IMR-90 (cell line): Measurements from ENCODE around the gene ACACA. TPM values are rescaled to one million over a fixed set of nuclear protein-coding genes. Genes with fewer than 3 reads are reported as not detected.

ENCODE experiments used
- ATAC-seq: fragments of 200-7000 bp; cut with Tn5 transposase; 2 replicates; pipeline ENCODE4 v1.9.1; 2020; ENCODE audit warnings: low read depth, mild to moderate bottlenecking, moderate library complexity
- BruUV-seq: library from RNA; stranded (reverse); fragments of 400-500 nt; replicated peaks from 2 replicates; lab custom pipeline; 2021; lab: Mats Ljungman, UMichigan
- CTCF ChIA-PET: fragments of 300-600 bp; formaldehyde crosslinking; extraction: SDS; loops from one replicate; lab custom pipeline; 2021; ENCODE audit warnings: antibody characterized with exemption; lab: Yijun Ruan, JAX
- POLR2A ChIA-PET: fragments of 300-600 bp; sonication (Branson Sonifier 250); formaldehyde crosslinking; loops from one replicate; lab custom pipeline; 2022; ENCODE audit warnings: antibody characterized with exemption; ENCODE audit not compliant: unreplicated experiment; lab: Charles Lee
- DNase-seq: peaks from one replicate; pipeline ENCODE4 v3.0.0; 2013
- H2AFZ ChIP-seq: replicated peaks from 2 replicates; pipeline ENCODE3; 2013; ENCODE audit warnings: low read length, mild to moderate bottlenecking; ENCODE audit not compliant: poor library complexity
- H2AK5ac ChIP-seq: 2 replicates; pipeline ENCODE4 v1.6.1; 2013; ENCODE audit warnings: low read depth, low read length, inconsistent platforms
- H2AK9ac ChIP-seq: replicated peaks from 2 replicates; pipeline ENCODE3; 2013; ENCODE audit warnings: mild to moderate bottlenecking, low read depth, low read length, moderate library complexity; ENCODE audit not compliant: poor library complexity
- H2BK120ac ChIP-seq: 2 replicates; pipeline ENCODE4 v1.6.1; 2013; ENCODE audit warnings: low read depth, low read length, inconsistent platforms
- H2BK15ac ChIP-seq: 3 replicates; pipeline ENCODE4 v1.6.1; 2013; ENCODE audit warnings: low read depth, low read length, inconsistent platforms
- H2BK20ac ChIP-seq: 2 replicates; pipeline ENCODE4 v1.6.1; 2013; ENCODE audit warnings: low read depth, mild to moderate bottlenecking, inconsistent platforms, low read length, moderate library complexity
- H2BK5ac ChIP-seq: 2 replicates; pipeline ENCODE4 v1.6.1; 2013; ENCODE audit warnings: mild to moderate bottlenecking, low read depth, low read length, inconsistent platforms; ENCODE audit not compliant: poor library complexity, severe bottlenecking
- H3K14ac ChIP-seq: replicated peaks from 2 replicates; pipeline ENCODE4 v1.6.1; 2013; ENCODE audit warnings: low read depth, low read length, inconsistent platforms
- H3K18ac ChIP-seq: 2 replicates; pipeline ENCODE4 v1.6.1; 2013; ENCODE audit warnings: low read depth, low read length, control low read depth
- H3K23ac ChIP-seq: 2 replicates; pipeline ENCODE4 v1.6.1; 2013; ENCODE audit warnings: low read depth, low read length, inconsistent platforms
- H3K27ac ChIP-seq: 2 replicates; pipeline ENCODE4 v1.5.1; 2013; ENCODE audit warnings: mild to moderate bottlenecking, control low read depth, low read length; ENCODE audit not compliant: insufficient read depth
- H3K27me3 ChIP-seq: 2 replicates; pipeline ENCODE4 v1.6.1; 2013; ENCODE audit warnings: low read length; ENCODE audit not compliant: control insufficient read depth, insufficient read depth
- H3K36me3 ChIP-seq: 2 replicates; pipeline ENCODE4 v1.6.1; 2013; ENCODE audit warnings: low read length, mixed read lengths; ENCODE audit not compliant: control insufficient read depth, insufficient read depth
- H3K4ac ChIP-seq: 2 replicates; pipeline ENCODE4 v1.6.1; 2013; ENCODE audit warnings: low read depth, low read length, inconsistent platforms
- H3K4me1 ChIP-seq: 2 replicates; pipeline ENCODE4 v1.6.1; 2013; ENCODE audit warnings: low read length, mixed read lengths; ENCODE audit not compliant: control insufficient read depth, insufficient read depth
- H3K4me2 ChIP-seq: 2 replicates; pipeline ENCODE4 v1.6.1; 2013; ENCODE audit warnings: low read depth, mild to moderate bottlenecking, control low read depth, low read length, moderate library complexity
- H3K4me3 ChIP-seq: 2 replicates; pipeline ENCODE4 v1.5.1; 2013; ENCODE audit warnings: low read depth, mild to moderate bottlenecking, control low read depth, low read length, moderate library complexity; ENCODE audit not compliant: insufficient read depth
- H3K56ac ChIP-seq: 2 replicates; pipeline ENCODE4 v1.6.1; 2013; ENCODE audit warnings: low read length, inconsistent platforms; ENCODE audit not compliant: insufficient read depth; ENCODE audit errors: extremely low read depth
- H3K79me1 ChIP-seq, 2 experiments: 2 replicates each; pipeline ENCODE4 v1.6.1; 2013; ENCODE audit warnings: low read length in 2 of 2, inconsistent platforms in 1 of 2, low read depth in 1 of 2
- H3K9ac ChIP-seq: 2 replicates; pipeline ENCODE4 v1.6.1; 2013; ENCODE audit warnings: low read depth, low read length, control low read depth
- H3K9me1 ChIP-seq: 2 replicates; pipeline ENCODE4 v1.6.1; 2013; ENCODE audit warnings: low read length, inconsistent platforms; ENCODE audit not compliant: insufficient read depth
- H3K9me3 ChIP-seq: 2 replicates; pipeline ENCODE4 v1.6.1; 2013; ENCODE audit warnings: low read length; ENCODE audit not compliant: control insufficient read depth, insufficient read depth
- H4K20me1 ChIP-seq: 2 replicates; pipeline ENCODE4 v1.6.1; 2013; ENCODE audit warnings: low read length, inconsistent platforms; ENCODE audit not compliant: insufficient read depth
- H4K5ac ChIP-seq: 2 replicates; pipeline ENCODE4 v1.6.1; 2013; ENCODE audit warnings: mild to moderate bottlenecking, low read depth, low read length, control low read depth
- H4K8ac ChIP-seq, 2 experiments: 2 replicates each; pipeline ENCODE4 v1.6.1; 2013; ENCODE audit warnings: low read depth in 2 of 2, low read length in 2 of 2, control low read depth in 1 of 2, inconsistent platforms in 1 of 2
- H4K91ac ChIP-seq: 2 replicates; pipeline ENCODE4 v1.6.1; 2013; ENCODE audit warnings: low read depth, low read length, inconsistent platforms; ENCODE audit not compliant: insufficient read depth
- FOS ChIP-seq: fragments of 150-350 bp; IDR thresholded peaks from 2 replicates; pipeline ENCODE4 v1.6.1; 2016; ENCODE audit warnings: low read depth, low read length
- SMC3 ChIP-seq: fragments of 150-350 bp; IDR thresholded peaks from 2 replicates; pipeline ENCODE4 v1.6.1; 2016; ENCODE audit warnings: low read depth, mild to moderate bottlenecking, antibody characterized with exemption, low read length, moderate library complexity
- WGBS, 2 experiments: methylation state at CpG; one replicate each; pipeline versions ENCODE4 v1.1.5 to v1.1.7; 2013; ENCODE audit warnings: missing lambda C conversion rate in 2 of 2; ENCODE audit not compliant: insufficient read length in 1 of 2; ENCODE audit errors: extremely low coverage in 2 of 2; 5-methylcytosine and 5-hydroxymethylcytosine counted together
- dilution Hi-C: fragments of 300-500 bp; cut with HindIII; formaldehyde crosslinking; loops from one replicate; pipeline ENCODE4 v1.14.3; 2018; ENCODE audit warnings: low sequenced_read_pairs; ENCODE audit not compliant: unreplicated experiment
- in situ Hi-C: fragments of 300-500 bp; cut with MboI; formaldehyde crosslinking; loops from 3 replicates; pipeline ENCODE4 v1.14.3; 2019; ENCODE audit warnings: low sequenced_read_pairs, inconsistent platforms, mixed read lengths
- intact Hi-C: fragments of 100-400 bp; cut with micrococcal nuclease; formaldehyde crosslinking; loops from 2 replicates; pipeline ENCODE4 v1.10.0; 2022
- polyA plus RNA-seq, 3 experiments: library from polyadenylated mRNA; depleted of rRNA; stranded (reverse); fragments of >200 nt; gene quantifications; 2 replicates each; pipeline ENCODE4 v1.2.3, GENCODE V29; 2012; ENCODE audit warnings: low replicate concordance in 1 of 3
- total RNA-seq: library from RNA; depleted of rRNA; stranded (reverse); fragments of >200 nt; gene quantifications from 2 replicates; pipeline ENCODE4 v1.2.3, GENCODE V29; 2012

ACACA gene
- total and polyA plus RNA-seq, 2 of the 4 experiments (the other 2 are of a cell fraction), result 21.3 to 39.1 TPM

- no peak overlapping the region for H2AFZ ChIP-seq
- no peak overlapping the region for H3K23ac ChIP-seq
- no peak overlapping the region for H2AK5ac ChIP-seq
- H2BK5ac ChIP-seq, result no peak overlapping the region
- DNase-seq (no peak), ATAC-seq (no peak)
- intact Hi-C loops, result no loop called here
- no peak overlapping the region for H2BK15ac ChIP-seq
- no peak overlapping the region for H4K91ac ChIP-seq
- dilution Hi-C loops, result no loop called here
- no peak overlapping the region for H3K56ac ChIP-seq
- H4K5ac ChIP-seq, result no peak overlapping the region
- H3K9ac ChIP-seq, result no peak overlapping the region
- no peaks in the 10 kb centered on the region for H3K79me1 ChIP-seq
- ChIA-PET POLR2A (no interaction called here), CTCF (no interaction called here)
- no peak overlapping the region for H3K4me3 ChIP-seq
- H4K8ac ChIP-seq, result no peak overlapping the region
- H3K4me2 ChIP-seq, result no peak overlapping the region
- in situ Hi-C loops, result no loop called here
- H3K36me3 ChIP-seq, result peaks cover 13% of the 10 kb centered on the region
- H3K9me3 ChIP-seq, result no peaks in the 10 kb centered on the region
- no peaks in the 10 kb centered on the region for H3K27me3 ChIP-seq
- no peak overlapping the region for H2BK120ac ChIP-seq
- peaks cover 8% of the 10 kb centered on the region for H3K4me1 ChIP-seq
- no peak overlapping the region for H3K14ac ChIP-seq
- no peak overlapping the region for H2BK20ac ChIP-seq
- BruUV-seq, result no TSS peak
- no peak overlapping the region for H2AK9ac ChIP-seq
- no peak overlapping the region for H3K27ac ChIP-seq
- no peaks in the 10 kb centered on the region for H4K20me1 ChIP-seq
- 100% methylated on average over 1 of the region's 4 CpGs; no CpG with 5 or more reads in 1 of the 2 experiments for WGBS, 2 experiments
- TF ChIP-seq SMC3 (no peak), FOS (no peak)
- H3K18ac ChIP-seq, result no peak overlapping the region
- H3K9me1 ChIP-seq, result no peaks in the 10 kb centered on the region
- no peak overlapping the region for H3K4ac ChIP-seq
Measured at GRCh38 chr17:37111329-37111728, 295.3 kb downstream of the ACACA start.
